GM19395 (cell line): Measurements from ENCODE around the gene DEPDC7.
A peak's percentile ranks its signal among the peaks of the same experiment; 100 is the strongest.

Experiments used
- ATAC-seq: cut with Tn5 transposase; IDR thresholded peaks from one replicate; pipeline ENCODE4 v1.9.1; 2021; ENCODE audit warnings: mild to moderate bottlenecking, moderate library complexity; ENCODE audit not compliant: unreplicated experiment

The DEPDC7 gene

GRCh38 chr11:33059331-33060007 lies 43.8 kb downstream of the DEPDC7 start:
- no peak for ATAC-seq

- ATAC-seq, result no peak
These were observed 44.6 kb downstream of the DEPDC7 start for GRCh38 chr11:33060271-33060670.

DNA sequence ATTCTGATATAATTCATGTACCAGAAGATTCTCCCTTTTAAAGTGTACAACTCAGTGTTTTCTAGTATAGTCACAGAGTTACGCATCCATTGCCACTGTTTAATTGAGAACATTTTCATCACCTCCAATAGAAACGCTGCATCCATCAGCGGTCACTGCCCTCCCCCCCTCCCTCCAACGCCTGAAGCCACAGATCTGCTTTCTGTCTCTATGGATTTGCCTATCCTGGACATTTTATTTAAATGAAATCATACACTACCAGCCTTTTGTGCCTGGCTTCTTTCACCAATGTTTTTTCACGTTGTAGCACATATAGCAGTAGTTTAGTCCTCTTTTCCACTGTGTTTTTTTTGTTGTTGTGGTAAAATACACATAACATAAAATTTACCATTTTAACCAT lies 46.5 kb downstream of the DEPDC7 start:
- ATAC-seq, result no peak

GRCh38 chr11:33063326-33063881 lies 47.7 kb downstream of the DEPDC7 start:
- ATAC-seq, result peak; percentile 52

- ATAC-seq, result no peak
These were observed 48.6 kb downstream of the DEPDC7 start for GRCh38 chr11:33064033-33064825.

DNA sequence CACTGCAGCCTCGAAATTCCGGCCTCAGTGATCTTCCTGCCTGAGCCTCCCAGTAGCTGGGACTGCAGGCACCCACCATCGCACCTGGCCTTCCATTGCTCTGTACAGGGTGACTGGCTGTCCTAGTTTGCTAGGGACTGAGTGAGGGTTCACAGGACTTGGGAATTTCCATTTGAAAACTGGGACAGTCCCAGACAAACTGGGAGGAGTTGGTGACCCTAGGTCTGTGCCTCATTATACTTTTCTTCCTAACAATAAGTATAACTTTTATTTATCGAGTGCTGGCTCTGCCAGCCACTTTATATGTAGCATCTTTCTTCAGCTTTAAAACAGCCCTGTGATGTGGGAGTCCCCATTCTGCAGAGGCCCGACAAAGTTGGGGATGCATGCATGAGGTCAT lies 49.2 kb downstream of the DEPDC7 start:
- no peak for ATAC-seq

- peak; percentile 58 for ATAC-seq
These were observed 49.9 kb downstream of the DEPDC7 start for GRCh38 chr11:33065445-33066178.

DNA sequence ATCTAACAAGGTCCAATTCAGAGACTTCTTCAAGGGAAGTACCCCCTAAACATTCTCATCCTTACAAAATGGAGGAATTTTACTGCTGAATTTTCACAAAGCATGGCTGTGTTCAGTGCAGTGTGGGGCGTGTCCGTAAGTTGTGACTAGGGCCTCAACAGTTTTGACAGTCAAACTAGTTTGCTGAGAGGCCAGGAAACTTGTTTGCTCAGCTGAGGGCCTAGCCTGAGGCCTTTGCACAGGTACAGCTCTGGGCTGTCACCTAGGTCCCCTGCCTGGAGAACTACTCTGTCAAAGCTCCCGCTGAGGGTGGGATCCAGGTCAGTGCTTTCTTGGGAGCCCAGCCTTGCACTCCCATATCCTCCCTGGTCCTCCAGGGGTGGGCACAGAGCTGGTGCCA lies 51.6 kb downstream of the DEPDC7 start:
- no peak for ATAC-seq

- ATAC-seq, result no peak
These were observed 53.1 kb downstream of the DEPDC7 start for GRCh38 chr11:33068611-33069340.

DNA sequence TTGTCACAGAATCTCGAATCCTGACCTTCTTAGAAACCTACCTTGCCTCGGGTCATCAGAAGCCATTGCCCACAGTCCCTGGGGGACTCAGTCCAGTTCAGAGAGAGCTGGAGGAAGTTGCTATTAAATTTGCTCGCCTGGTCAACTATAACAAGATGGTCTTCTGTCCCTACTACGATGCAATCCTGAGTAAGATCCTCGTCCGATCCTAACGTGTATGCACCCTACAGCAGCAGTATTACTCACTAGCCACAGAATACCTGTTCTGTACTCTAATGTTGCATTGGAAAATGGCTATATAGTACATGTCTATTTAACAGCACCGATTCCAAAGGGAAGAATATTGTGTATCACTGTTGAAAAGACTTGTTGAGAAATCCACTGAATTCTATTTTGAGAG lies 56.8 kb downstream of the DEPDC7 start:
- ATAC-seq, result no peak
